HG03196 (cell line): ENCODE measurements around the gene SLC13A2.

Experiments used
- ATAC-seq: cut with Tn5 transposase; IDR thresholded peaks from one replicate; pipeline ENCODE4 v1.9.1; 2021; ENCODE audit not compliant: unreplicated experiment

SLC13A2 gene

GRCh38 chr17:28492352-28493310 is 19.2 kb downstream of the SLC13A2 start:
- no peak for ATAC-seq

GRCh38 chr17:28493460-28493859 is 20.0 kb downstream of the SLC13A2 start:
- ATAC-seq = no peak

- ATAC-seq = no peak
These were observed 21.2 kb downstream of the SLC13A2 start for GRCh38 chr17:28494445-28495188.

- no peak for ATAC-seq
These were observed 22.2 kb downstream of the SLC13A2 start for GRCh38 chr17:28495635-28496034.

DNA sequence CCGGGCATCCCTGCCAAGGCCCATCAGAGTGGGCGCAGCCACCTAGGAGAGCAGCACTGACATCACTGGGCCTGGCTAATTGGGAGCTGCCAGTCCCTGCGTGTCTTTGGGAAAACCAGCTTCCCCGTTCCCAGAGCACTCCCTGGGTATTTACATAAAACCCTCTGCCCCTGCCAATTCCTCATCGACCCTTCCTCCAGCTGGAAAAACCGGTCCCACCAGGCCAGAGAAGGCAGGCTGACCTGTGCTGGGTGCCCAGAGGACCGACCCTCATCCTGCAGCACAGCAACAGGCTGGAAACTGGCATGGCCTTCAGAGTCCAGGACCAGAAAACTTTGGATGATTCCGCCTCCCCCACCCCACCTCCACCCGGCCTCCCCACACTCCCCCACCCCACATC is 24.5 kb downstream of the SLC13A2 start:
- ATAC-seq = no peak

DNA sequence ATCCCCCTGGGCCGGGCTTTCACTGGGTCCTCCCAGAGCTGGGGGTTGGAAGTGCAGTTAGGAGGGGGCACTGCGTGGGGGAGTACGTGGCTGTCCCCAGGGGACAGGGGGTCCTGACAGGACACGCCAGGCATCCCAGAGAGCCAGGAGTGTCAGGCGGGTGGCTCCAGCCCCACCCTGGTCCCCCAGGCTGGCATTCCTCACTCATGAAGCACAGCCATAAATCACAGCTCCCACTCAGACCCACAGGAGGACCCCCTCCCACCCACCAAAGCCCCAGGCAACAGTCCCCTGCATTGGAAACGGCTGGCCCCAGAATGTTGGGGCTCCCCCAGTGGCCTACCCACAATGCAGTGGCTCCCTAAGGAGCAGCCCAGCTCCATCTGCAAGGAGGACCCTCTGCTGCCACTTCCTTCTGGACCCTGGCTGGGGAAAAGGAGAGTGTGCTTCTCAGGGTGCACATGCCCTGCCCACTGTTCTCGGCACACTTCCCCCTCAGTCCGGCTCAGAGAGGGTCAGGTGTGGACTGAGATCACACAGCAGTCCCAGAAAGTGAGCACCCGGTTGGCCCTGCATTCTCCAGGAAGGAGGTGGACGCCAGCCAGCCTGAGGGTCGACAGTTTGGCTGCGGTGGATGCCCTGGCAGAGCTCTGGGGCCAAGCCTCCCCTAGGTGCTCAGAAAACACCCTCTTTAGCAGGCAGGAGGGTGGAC is 25.4 kb downstream of the SLC13A2 start:
- no peak for ATAC-seq

DNA sequence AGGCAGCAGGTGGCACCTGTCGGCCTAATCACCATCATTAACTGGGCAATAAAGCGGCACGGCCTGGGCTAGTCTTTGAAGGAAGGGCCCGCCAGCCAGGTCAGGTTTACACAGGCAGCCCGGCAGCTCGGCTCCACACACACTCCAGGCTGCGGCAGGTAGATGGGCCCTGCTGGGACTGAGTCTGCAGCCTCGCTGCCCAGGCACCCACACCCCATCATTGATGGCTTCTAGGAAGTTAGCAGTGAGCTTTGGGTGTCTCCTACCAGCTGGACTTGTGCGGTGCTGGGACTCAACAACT is 25.9 kb downstream of the SLC13A2 start:
- no peak for ATAC-seq

- ATAC-seq = no peak
These were observed 26.4 kb downstream of the SLC13A2 start for GRCh38 chr17:28499684-28500357.

- no peak for ATAC-seq
These were observed 27.4 kb downstream of the SLC13A2 start for GRCh38 chr17:28500712-28501379.

GRCh38 chr17:28501421-28502284 is 28.2 kb downstream of the SLC13A2 start:
- no peak for ATAC-seq

DNA sequence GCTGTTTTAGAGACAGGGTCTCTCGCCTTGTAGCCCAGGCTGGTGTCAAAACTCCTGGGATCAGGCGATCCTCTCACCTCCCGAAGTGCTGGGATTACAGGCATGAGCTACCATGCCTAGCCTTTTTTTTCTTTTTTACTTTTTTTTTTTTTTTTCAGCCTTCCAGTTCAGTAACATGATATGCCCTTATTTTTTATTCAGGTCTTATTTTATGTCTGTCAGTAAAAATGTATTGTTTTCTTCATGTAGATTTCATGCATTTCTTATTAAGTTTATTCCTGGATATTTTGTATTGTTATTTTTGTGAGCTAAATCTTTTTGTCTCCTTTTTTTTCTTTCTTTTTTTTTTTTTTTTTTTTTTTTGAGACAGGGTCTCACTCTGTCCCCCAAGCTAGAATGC is 30.0 kb downstream of the SLC13A2 start:
- ATAC-seq = no peak

GRCh38 chr17:28505986-28506665 is 32.7 kb downstream of the SLC13A2 start, which contains the start of gene FOXN1:
Gene FOXN1, plus strand, starts transcription at chr17:28506348. Its CDS starts 17,622 bp downstream, at chr17:28523970.
- no peak for ATAC-seq

DNA sequence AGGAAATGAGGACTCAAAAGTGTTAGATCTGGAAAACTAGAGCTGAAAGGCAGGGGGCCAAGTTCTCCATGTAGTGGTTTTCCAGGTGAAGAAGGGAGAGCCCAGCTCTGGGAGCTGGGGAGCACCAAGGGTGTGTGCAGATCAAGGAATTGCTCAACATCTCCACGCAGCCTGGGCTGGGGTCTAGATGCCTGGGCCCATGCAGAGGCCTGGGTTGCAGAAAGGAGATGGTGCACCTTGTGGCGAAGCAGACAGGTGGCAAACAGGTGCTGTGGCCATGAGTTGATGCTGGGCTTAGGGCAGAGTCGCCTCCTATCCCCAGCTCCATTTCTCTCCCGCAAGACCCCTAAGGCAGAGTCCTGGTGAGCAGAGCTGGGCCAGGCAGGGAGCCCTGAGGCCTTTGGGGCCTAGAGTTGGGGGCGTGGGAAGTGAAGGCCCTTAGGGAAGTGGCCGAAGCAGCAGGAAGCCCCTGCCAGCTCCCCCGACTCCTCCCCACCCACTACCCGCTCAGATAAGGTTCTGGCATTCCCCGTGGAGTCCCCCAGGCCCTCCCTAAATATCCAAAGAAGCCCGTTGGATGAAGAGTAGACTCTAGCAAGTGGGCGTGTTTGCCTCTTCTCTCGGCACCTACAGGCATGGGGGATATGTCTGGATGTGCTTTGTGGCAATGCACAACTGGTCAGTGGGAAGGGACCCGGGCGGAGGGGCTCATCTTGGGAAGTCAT is 33.5 kb downstream of the SLC13A2 start:
- ATAC-seq = no peak

- ATAC-seq = no peak
These were observed 34.2 kb downstream of the SLC13A2 start for GRCh38 chr17:28507567-28508203.

DNA sequence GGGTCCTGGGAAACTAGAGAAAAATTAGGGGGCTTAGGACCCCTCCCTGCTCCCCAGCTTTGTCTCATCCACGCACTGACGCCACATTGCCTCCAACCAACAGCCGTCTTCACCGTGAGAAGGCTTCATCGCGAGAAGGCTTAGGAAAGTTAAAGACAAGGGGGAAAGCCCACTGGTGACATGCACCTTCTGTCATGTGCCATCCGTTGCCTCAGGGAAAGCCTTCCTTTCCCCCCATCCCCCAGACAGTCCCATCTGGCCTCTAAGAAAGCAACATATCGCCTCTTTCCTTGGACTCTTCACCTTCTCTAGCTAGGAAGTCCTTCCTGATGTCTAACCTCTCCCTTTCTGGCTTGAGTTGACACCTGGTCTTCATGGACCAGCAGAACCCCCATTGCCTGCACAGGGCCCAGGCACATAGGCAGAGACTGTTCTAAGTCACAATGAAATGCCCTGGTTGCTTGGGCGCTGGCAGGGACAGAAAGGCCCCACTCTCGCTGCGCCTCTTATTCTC is 34.8 kb downstream of the SLC13A2 start:
- ATAC-seq = no peak

DNA sequence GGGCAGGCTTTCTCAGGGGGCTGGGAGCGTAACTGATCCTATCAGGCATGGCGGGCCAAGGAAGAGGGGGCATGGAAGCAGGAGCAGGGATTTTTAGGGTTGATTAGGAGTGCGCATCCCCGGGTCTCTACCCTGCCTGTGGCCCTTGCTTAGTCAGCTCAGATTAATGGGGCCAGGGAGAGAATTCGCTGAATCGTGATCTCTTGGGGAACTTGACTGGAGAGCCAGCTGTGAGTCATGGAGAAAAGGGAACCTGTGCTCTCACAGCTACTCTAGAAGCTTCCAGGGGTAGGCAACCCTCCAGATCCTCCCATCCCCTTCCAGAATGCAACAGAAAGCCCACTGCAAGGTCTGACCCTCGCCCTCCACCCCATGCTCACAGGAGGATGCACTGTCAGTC is 36.3 kb downstream of the SLC13A2 start:
- ATAC-seq = no peak

DNA sequence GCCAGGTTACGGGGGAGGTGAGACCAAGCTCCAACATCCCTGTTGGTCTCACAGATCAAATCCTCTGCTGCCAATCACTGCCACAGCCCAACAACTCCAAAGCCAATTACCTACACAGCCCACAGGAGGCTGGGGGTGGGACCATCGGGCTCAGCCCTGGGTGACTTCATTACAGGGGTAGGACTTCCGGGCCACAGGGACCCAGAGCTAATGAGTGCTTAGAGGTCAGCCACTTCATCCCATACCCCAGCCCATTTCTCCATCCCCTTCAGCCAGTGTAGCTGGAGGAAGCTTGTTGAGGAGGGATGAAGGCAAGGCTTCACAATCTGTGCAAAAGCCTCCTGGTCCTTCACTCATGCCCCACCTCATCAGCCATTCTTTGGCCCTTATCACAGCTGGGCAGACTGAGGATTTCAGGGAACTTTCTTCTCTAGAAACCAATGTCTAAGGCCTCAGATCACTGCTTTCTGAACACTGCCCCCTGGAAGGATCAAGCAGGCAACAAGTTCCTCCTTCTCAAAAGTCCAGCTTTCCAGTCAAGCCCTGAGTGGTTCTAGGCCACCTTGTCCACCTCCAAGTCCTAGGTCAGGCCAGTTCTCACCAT is 38.5 kb downstream of the SLC13A2 start:
- no peak for ATAC-seq
